ENCODE results near the gene ZDHHC22. TPM values are rescaled to one million over a fixed set of nuclear protein-coding genes. Genes with fewer than 3 reads are reported as not detected.

ZDHHC22 gene
- polyA plus RNA-seq, 1 donor = 1.6 TPM

GRCh38 chr14:77157740-77158139 is 16.1 kb upstream of the ZDHHC22 start:
- WGBS (ENCODE audit: insufficient coverage, low lambda C conversion rate) = no CpG with 5 or more reads among the region's 11 CpGs
- no peak overlapping the region for H3K4me3 ChIP-seq (ENCODE audit: low read length)
- no peaks in the 10 kb centered on the region for H3K4me1 ChIP-seq (ENCODE audit: control insufficient read depth, insufficient read depth, low read length)
- peaks cover 29% of the 10 kb centered on the region for H3K27me3 ChIP-seq (ENCODE audit: control insufficient read depth, insufficient read depth, low read length)
- no peaks in the 10 kb centered on the region for H3K9me3 ChIP-seq (ENCODE audit: control insufficient read depth, low read depth, low read length)
- no peak overlapping the region for H3K27ac ChIP-seq (ENCODE audit: low read length)
- DNase-seq = no peak
- no peaks in the 10 kb centered on the region for H3K36me3 ChIP-seq (ENCODE audit: control insufficient read depth, insufficient read depth, low read length)

- Histone ChIP-seq H3K4me3 (ENCODE audit: low read length) (no peak overlapping the region), H3K27me3 (ENCODE audit: control insufficient read depth, insufficient read depth, low read length) (peaks cover 26% of the 10 kb centered on the region), H3K27ac (ENCODE audit: low read length) (no peak overlapping the region), H3K9me3 (ENCODE audit: control insufficient read depth, low read depth, low read length) (no peaks in the 10 kb centered on the region), H3K4me1 (ENCODE audit: control insufficient read depth, insufficient read depth, low read length) (no peaks in the 10 kb centered on the region), H3K36me3 (ENCODE audit: control insufficient read depth, insufficient read depth, low read length) (no peaks in the 10 kb centered on the region)
- no CpG with 5 or more reads among the region's 2 CpGs for WGBS (ENCODE audit: insufficient coverage, low lambda C conversion rate)
- DNase-seq = no peak
Observed at GRCh38 chr14:77155083-77155482, 13.5 kb upstream of the ZDHHC22 start.

DNA sequence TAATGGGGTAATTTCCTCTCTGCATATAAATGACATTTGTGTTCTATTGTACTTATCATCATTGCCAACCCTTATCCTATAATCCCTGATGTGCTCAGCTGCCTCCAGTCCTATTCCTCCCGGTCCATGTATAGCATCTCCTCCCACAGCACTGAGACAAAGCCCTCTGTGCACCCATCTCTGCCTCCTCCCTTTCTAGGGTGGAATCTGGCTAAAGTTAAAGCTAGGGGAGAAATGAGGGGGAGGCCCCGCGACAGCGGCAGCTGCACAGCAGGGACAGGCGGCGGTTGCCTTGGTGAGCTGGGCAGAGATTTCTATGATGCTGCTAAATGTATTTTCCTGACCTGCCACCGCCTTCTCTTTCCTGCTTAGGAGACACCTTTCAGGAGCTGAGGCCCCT is 12.8 kb upstream of the ZDHHC22 start:
- peaks cover 25% of the 10 kb centered on the region for H3K27me3 ChIP-seq (ENCODE audit: control insufficient read depth, insufficient read depth, low read length)
- H3K36me3 ChIP-seq (ENCODE audit: control insufficient read depth, insufficient read depth, low read length) = no peaks in the 10 kb centered on the region
- H3K27ac ChIP-seq (ENCODE audit: low read length) = no peak overlapping the region
- no peak for DNase-seq
- no peaks in the 10 kb centered on the region for H3K9me3 ChIP-seq (ENCODE audit: control insufficient read depth, low read depth, low read length)
- WGBS (ENCODE audit: insufficient coverage, low lambda C conversion rate) = no CpG with 5 or more reads among the region's 7 CpGs
- H3K4me3 ChIP-seq (ENCODE audit: low read length) = no peak overlapping the region
- no peaks in the 10 kb centered on the region for H3K4me1 ChIP-seq (ENCODE audit: control insufficient read depth, insufficient read depth, low read length)

GRCh38 chr14:77153802-77154201 is 12.2 kb upstream of the ZDHHC22 start:
- H3K36me3 ChIP-seq (ENCODE audit: control insufficient read depth, insufficient read depth, low read length) = no peaks in the 10 kb centered on the region
- no CpG with 5 or more reads among the region's 3 CpGs for WGBS (ENCODE audit: insufficient coverage, low lambda C conversion rate)
- no peak overlapping the region for H3K4me3 ChIP-seq (ENCODE audit: low read length)
- no peaks in the 10 kb centered on the region for H3K9me3 ChIP-seq (ENCODE audit: control insufficient read depth, low read depth, low read length)
- H3K4me1 ChIP-seq (ENCODE audit: control insufficient read depth, insufficient read depth, low read length) = no peaks in the 10 kb centered on the region
- DNase-seq = no peak
- no peak overlapping the region for H3K27ac ChIP-seq (ENCODE audit: low read length)
- H3K27me3 ChIP-seq (ENCODE audit: control insufficient read depth, insufficient read depth, low read length) = peaks cover 19% of the 10 kb centered on the region

DNA sequence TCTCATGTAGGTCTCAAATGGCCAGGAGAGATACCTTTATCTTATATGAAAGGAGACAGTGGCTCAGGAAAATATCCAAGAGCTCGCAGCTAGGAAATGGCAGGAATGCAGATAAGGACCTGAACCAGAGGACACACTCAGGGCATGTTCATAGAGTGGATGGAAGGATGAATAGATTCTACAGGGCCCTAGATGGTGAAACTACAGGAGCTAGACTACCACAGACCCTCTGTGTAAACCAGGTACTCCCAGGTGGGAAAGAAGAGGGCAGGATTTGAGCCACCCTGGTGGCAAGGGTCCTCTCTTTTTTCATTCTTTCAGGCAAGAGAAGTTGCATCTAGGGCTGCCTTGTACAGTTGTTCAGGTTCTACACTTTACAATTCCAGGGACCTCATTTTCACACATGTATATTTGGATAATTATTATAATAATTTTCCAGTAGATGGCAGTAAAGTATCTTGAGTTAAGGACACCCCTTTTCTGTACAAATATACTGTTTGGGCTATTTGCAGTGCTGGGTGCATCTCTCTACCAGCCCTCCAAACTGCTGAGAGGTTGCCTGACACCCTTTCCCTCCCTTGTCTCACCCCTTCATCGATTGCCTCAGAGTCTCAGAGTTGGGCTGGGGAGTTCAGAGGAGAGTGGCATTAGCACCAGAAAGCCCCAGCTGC is 10.5 kb upstream of the ZDHHC22 start:
- peaks cover 12% of the 10 kb centered on the region for H3K27me3 ChIP-seq (ENCODE audit: control insufficient read depth, insufficient read depth, low read length)
- no peak overlapping the region for H3K4me3 ChIP-seq (ENCODE audit: low read length)
- WGBS (ENCODE audit: insufficient coverage, low lambda C conversion rate) = 43% methylated on average over 1 of the region's 2 CpGs
- no peak overlapping the region for H3K27ac ChIP-seq (ENCODE audit: low read length)
- no peaks in the 10 kb centered on the region for H3K4me1 ChIP-seq (ENCODE audit: control insufficient read depth, insufficient read depth, low read length)
- H3K36me3 ChIP-seq (ENCODE audit: control insufficient read depth, insufficient read depth, low read length) = no peaks in the 10 kb centered on the region
- DNase-seq = no peak
- no peaks in the 10 kb centered on the region for H3K9me3 ChIP-seq (ENCODE audit: control insufficient read depth, low read depth, low read length)

DNA sequence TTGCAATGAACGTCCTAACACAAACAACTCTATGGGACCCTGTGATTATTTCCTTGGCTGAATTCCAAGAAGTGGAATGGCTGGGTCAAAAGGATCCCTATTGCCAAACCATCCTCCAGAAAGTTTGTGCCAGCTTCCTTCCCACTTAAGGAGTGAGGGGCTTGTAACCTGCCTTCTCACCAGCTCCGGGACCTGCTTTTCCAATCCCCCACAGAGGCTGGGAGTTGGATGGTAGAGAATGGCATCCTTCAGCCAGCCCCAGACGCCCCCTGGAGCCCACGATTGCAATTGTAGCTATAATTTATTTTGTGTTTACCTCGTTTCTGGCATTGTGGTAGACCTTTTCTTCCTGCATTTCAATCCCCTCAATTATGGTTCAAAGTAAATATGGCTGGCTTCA is 9.7 kb upstream of the ZDHHC22 start:
- Histone ChIP-seq H3K36me3 (ENCODE audit: control insufficient read depth, insufficient read depth, low read length) (no peaks in the 10 kb centered on the region), H3K9me3 (ENCODE audit: control insufficient read depth, low read depth, low read length) (no peaks in the 10 kb centered on the region), H3K27ac (ENCODE audit: low read length) (no peak overlapping the region), H3K4me3 (ENCODE audit: low read length) (no peak overlapping the region), H3K4me1 (ENCODE audit: control insufficient read depth, insufficient read depth, low read length) (no peaks in the 10 kb centered on the region), H3K27me3 (ENCODE audit: control insufficient read depth, insufficient read depth, low read length) (peaks cover 20% of the 10 kb centered on the region)
- no peak for DNase-seq
- 13% methylated on average over 3 of the region's 5 CpGs for WGBS (ENCODE audit: insufficient coverage, low lambda C conversion rate)

DNA sequence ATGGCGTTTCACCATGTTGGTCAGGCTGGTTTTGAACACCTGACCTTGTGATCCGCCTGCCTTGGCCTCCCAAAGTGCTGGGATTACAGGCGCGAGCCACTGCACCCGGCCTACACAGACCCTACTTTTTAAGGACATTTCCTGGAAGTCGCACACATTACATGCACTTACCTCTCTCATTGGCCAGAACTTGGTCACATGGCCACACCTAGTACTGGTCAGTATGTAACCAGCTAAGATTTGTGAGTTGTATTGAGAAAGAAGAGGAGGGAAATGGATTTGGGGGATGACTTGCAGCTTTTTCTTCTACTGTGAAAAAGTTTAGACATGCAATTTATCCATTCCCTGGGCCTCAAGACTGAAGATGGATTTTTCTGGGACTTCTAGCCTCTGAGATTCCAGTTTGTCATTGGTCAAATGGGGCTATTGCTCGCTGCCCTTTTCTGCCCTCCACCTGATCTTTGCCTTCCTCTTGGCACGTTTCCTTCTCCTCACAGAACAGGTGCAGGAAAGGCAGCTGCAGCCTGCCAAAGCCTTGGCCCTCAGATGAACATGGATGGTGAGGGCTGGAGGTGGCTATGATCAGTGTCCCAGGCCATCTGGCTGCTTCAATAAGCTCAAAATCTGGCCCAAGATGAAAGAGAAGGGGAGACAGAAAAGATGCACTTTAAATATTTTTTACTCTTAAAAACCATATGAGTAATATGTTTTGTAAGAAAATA is 7.1 kb upstream of the ZDHHC22 start:
- H3K27me3 ChIP-seq (ENCODE audit: control insufficient read depth, insufficient read depth, low read length) = peaks cover 43% of the 10 kb centered on the region
- no peak for DNase-seq

GRCh38 chr14:77145975-77146740 is 4.6 kb upstream of the ZDHHC22 start:
- Histone ChIP-seq H3K36me3 (ENCODE audit: control insufficient read depth, insufficient read depth, low read length) (no peaks in the 10 kb centered on the region), H3K27ac (ENCODE audit: low read length) (no peak overlapping the region), H3K4me3 (ENCODE audit: low read length) (no peak overlapping the region), H3K27me3 (ENCODE audit: control insufficient read depth, insufficient read depth, low read length) (peaks cover 62% of the 10 kb centered on the region), H3K4me1 (ENCODE audit: control insufficient read depth, insufficient read depth, low read length) (no peaks in the 10 kb centered on the region), H3K9me3 (ENCODE audit: control insufficient read depth, low read depth, low read length) (no peaks in the 10 kb centered on the region)
- no peak for DNase-seq
- WGBS (ENCODE audit: insufficient coverage, low lambda C conversion rate) = 40% methylated on average over 1 of the region's 10 CpGs

More for the DNA sequence above, 7.1 kb upstream of the ZDHHC22 start:
- H3K27ac ChIP-seq (ENCODE audit: low read length) = no peak overlapping the region
- H3K9me3 ChIP-seq (ENCODE audit: control insufficient read depth, low read depth, low read length) = no peaks in the 10 kb centered on the region
- H3K36me3 ChIP-seq (ENCODE audit: control insufficient read depth, insufficient read depth, low read length) = no peaks in the 10 kb centered on the region
- H3K4me1 ChIP-seq (ENCODE audit: control insufficient read depth, insufficient read depth, low read length) = no peaks in the 10 kb centered on the region
- 50% methylated on average over 1 of the region's 8 CpGs for WGBS (ENCODE audit: insufficient coverage, low lambda C conversion rate)
- H3K4me3 ChIP-seq (ENCODE audit: low read length) = no peak overlapping the region

DNA sequence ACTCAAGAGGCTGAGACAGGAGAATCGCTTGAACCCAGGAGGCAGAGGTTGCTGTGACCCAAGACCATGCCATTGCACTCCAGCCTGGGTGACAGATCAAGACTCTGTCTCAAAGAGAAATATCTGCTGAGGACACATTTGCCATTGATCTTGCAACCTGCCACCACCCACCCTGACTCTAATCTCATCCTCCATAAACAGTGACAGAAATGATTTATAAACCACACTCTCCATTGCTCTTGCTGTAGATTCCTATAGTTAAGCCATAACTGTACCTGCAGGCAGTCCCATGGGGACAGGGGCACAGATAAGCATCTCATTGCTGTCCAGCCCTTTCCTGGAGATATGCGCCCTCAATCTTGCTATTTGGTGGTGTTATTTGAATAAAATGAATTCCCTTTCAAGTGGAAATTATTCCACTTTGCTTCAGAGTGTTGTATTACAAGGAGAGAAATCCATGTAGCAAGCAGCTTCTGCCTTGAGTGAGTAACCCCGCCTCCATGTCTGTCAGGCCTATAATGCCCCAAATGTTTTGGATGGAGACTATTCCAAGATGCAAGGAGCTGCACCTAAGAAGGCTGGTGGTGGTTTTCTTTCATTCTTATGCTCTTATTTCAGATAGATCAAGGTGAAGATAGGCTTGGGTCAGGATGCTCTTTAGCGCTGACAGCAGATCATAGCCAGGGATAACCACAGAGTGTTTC is 3.0 kb upstream of the ZDHHC22 start:
- no peak for DNase-seq
- no peak overlapping the region for H3K27ac ChIP-seq (ENCODE audit: low read length)
- H3K9me3 ChIP-seq (ENCODE audit: control insufficient read depth, low read depth, low read length) = peaks cover 3% of the 10 kb centered on the region
- WGBS (ENCODE audit: insufficient coverage, low lambda C conversion rate) = no CpG with 5 or more reads among the region's 4 CpGs
- peaks cover 75% of the 10 kb centered on the region for H3K27me3 ChIP-seq (ENCODE audit: control insufficient read depth, insufficient read depth, low read length)
- no peak overlapping the region for H3K4me3 ChIP-seq (ENCODE audit: low read length)
- H3K4me1 ChIP-seq (ENCODE audit: control insufficient read depth, insufficient read depth, low read length) = no peaks in the 10 kb centered on the region
- H3K36me3 ChIP-seq (ENCODE audit: control insufficient read depth, insufficient read depth, low read length) = no peaks in the 10 kb centered on the region

- no peak overlapping the region for H3K4me3 ChIP-seq (ENCODE audit: low read length)
- no peaks in the 10 kb centered on the region for H3K4me1 ChIP-seq (ENCODE audit: control insufficient read depth, insufficient read depth, low read length)
- DNase-seq = no peak
- no peaks in the 10 kb centered on the region for H3K36me3 ChIP-seq (ENCODE audit: control insufficient read depth, insufficient read depth, low read length)
- peaks cover 6% of the 10 kb centered on the region for H3K9me3 ChIP-seq (ENCODE audit: control insufficient read depth, low read depth, low read length)
- no peak overlapping the region for H3K27ac ChIP-seq (ENCODE audit: low read length)
- no CpG with 5 or more reads among the region's 4 CpGs for WGBS (ENCODE audit: insufficient coverage, low lambda C conversion rate)
- H3K27me3 ChIP-seq (ENCODE audit: control insufficient read depth, insufficient read depth, low read length) = peaks cover 90% of the 10 kb centered on the region
Observed at GRCh38 chr14:77143071-77143470, 1.5 kb upstream of the ZDHHC22 start.

Measured in large intestine (tissue), 3 donors.